Immature natural killer cell (primary cell): Measurements from ENCODE around the gene ARHGAP25. TPM values are rescaled to one million over a fixed set of nuclear protein-coding genes. Genes with fewer than 3 reads are reported as not detected.

Source experiments
- DNase-seq, 3 donors: peaks; one replicate each; pipeline ENCODE4 v3.0.0; 2022; ENCODE audit warnings: mixed read lengths in 1 of 3
- H3K27ac Mint-ChIP-seq, 6 donors: one replicate each; pipeline ENCODE4 v1.8.0; 2020; ENCODE audit warnings: mixed read lengths in 6 of 6, mild to moderate bottlenecking in 5 of 6, inconsistent platforms in 4 of 6, moderate library complexity in 3 of 6
- H3K27me3 Mint-ChIP-seq, 3 donors: one replicate each; pipeline ENCODE4 v1.8.0; 2020 to 2021; ENCODE audit warnings: low read depth in 3 of 3, mild to moderate bottlenecking in 3 of 3, mixed read lengths in 3 of 3, moderate library complexity in 3 of 3, inconsistent platforms in 1 of 3
- H3K36me3 Mint-ChIP-seq, 3 donors: one replicate each; pipeline ENCODE4 v1.8.0; 2020; ENCODE audit warnings: mixed read lengths in 3 of 3, inconsistent platforms in 2 of 3, mild to moderate bottlenecking in 2 of 3
- H3K4me1 Mint-ChIP-seq, 2 donors: one replicate each; pipeline ENCODE4 v1.8.0; 2020; ENCODE audit warnings: inconsistent platforms in 2 of 2, mild to moderate bottlenecking in 2 of 2, mixed read lengths in 2 of 2, moderate library complexity in 1 of 2
- H3K4me3 Mint-ChIP-seq, 5 donors: one replicate each; pipeline ENCODE4 v1.8.0; 2020; ENCODE audit warnings: mild to moderate bottlenecking in 5 of 5, mixed read lengths in 5 of 5, inconsistent platforms in 3 of 5, moderate library complexity in 3 of 5
- H3K9me3 Mint-ChIP-seq, 6 donors: one replicate each; pipeline ENCODE4 v1.8.0; 2020; ENCODE audit warnings: mild to moderate bottlenecking in 6 of 6, mixed read lengths in 6 of 6, inconsistent platforms in 4 of 6, moderate library complexity in 3 of 6
- polyA plus RNA-seq, 3 donors: library from polyadenylated mRNA; unstranded; fragments of 300-500 nt; fragmentation: Illumina TruSeq; gene quantifications; one replicate each; pipeline ENCODE4 v1.2.3, GENCODE V29; 2021

The ARHGAP25 gene
- polyA plus RNA-seq, 3 donors from 2014 or later = 107 to 282 (median 117) TPM

DNA sequence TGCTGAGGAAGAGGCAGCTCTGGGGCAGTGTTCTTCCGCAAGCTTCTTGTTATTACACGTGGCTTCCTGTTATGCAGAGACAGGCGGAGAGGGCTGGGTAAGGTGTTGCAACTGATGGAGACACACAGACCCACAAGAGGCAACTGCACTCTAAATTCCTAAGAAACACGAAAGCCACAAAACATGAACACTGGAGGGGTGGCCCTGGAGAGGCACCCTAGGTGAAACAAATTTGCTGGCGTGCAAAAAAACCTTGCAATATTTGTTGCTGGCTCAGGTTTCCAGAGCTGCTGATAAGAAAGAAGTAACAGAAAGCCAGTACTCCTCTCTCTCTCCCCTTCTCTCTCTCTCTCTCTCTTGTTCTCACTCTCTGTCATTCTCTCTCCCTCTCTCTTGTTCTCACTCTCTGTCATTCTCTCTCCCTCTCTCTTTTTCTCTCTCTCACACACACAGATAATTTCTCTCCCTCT lies 31.8 kb downstream of the ARHGAP25 start:
- Mint-ChIP-seq H3K4me3 (peak overlapping the region; percentile 75 to 87 (median 80)), H3K27me3 (peaks cover 18 to 27% (median 19%) of the 10 kb centered on the region in 3 donors), H3K4me1 (peaks cover 96 to 100% of the 10 kb centered on the region in 2 donors), H3K9me3 (no peaks in the 10 kb centered on the region), H3K27ac (peak overlapping the region; percentile 95 to 100 (median 98)), H3K36me3 (peaks cover 0 to 3% (median 0%) of the 10 kb centered on the region in 3 donors)
- peak; percentile 82 to 88 (median 86) for DNase-seq

DNA sequence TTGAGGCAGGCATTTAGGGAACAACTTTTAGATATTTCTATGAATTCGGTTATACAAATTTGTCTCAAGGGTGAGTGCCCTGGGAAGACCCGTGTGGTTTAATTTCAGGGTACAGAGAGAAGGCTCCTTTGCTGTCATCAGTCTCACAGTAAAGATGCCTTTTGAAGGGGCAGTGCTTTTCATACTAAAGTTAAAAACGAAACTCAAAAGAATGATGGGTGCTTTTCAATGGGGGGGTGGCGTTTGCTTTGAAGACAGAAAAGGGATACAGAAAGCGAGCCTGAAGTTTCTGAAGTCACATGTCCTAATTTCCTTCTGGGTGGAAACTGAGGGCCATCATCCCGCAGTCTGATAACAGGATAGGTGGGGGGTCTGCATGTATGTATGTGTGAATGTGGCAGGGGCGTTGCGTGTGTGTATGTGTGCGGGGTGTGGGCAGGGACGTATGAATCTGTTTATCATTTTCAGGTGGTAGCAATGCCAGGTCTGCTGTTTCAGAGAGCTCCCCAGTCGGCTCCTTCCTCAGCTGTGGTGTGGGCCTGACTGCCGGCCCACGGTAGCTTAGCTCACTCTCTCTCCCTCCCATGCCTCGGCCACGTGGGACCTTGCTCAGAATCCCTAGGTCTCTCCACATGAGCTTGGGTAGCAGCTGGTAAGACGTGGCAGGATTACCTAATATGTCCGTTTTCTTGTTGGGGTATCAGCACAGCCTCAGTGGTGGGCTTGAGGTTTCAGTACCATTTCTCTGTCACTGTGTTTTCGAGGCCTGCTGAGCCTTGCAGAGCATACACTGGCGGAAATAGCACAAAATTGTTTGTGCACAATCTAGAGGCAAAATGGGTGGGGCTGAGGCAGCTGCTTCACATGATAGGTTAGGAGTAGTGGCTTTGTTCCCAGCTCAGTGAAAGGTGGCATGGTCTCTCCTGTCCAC lies 32.7 kb downstream of the ARHGAP25 start:
- Mint-ChIP-seq H3K27ac (peak overlapping the region; percentile 95 to 100 (median 98)), H3K36me3 (peaks cover 0 to 3% (median 0%) of the 10 kb centered on the region in 3 donors), H3K4me3 (peak overlapping the region; percentile 75 to 87 (median 80)), H3K27me3 (peaks cover 18 to 27% (median 19%) of the 10 kb centered on the region in 3 donors), H3K4me1 (peaks cover 96 to 100% of the 10 kb centered on the region in 2 donors), H3K9me3 (no peaks in the 10 kb centered on the region)
- peak; percentile 62 to 63 (median 63) for DNase-seq

DNA sequence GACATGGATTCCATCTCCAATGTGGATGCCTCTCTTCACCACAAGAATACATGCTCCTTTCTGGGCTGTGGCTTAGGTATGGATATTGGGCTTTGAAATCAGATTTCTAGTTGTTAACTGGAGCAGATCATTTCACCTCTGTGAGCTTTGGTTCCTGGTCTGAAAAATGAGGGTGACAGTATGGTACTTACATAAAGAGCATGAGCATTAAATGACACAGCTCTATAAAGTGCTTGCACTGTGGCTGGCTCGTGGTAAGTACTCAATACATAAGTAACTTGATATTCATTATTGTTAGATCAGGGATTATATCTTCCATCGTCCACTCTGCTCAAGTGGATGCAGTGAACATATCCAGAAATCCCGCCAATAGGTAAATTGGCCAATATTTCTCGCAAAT lies 33.4 kb downstream of the ARHGAP25 start:
- H3K4me3 Mint-ChIP-seq = peak overlapping the region; percentile 75 to 87 (median 80)
- no peaks in the 10 kb centered on the region for H3K9me3 Mint-ChIP-seq
- peaks cover 0 to 3% (median 0%) of the 10 kb centered on the region in 3 donors for H3K36me3 Mint-ChIP-seq
- DNase-seq = no peak
- peaks cover 18 to 24% (median 19%) of the 10 kb centered on the region in 3 donors for H3K27me3 Mint-ChIP-seq
- H3K4me1 Mint-ChIP-seq = peaks cover 97 to 100% of the 10 kb centered on the region in 2 donors
- peak overlapping the region; percentile 95 to 100 (median 98) for H3K27ac Mint-ChIP-seq

DNA sequence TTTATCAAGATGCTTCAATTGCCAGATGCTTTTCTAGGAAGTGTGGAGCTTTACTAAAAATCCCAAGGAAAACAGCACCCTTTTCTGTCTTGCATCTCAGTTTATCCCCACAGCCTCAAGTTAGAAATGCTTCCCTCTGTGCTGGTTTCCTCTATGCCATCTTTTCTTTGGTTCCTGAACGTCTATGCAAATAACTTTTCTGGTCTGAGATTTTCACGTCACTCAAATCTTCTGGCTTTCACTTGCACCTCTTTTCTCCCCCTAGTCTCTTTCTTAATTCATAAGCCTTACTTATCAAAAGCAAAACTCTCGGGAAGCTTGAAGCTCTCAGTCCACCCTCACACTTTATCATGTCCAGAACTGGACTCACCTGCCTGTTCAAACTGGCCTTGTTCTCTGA lies 33.9 kb downstream of the ARHGAP25 start:
- H3K4me3 Mint-ChIP-seq = peak overlapping the region; percentile 60 to 81 (median 80)
- H3K36me3 Mint-ChIP-seq = peaks cover 0 to 3% (median 0%) of the 10 kb centered on the region in 3 donors
- H3K27ac Mint-ChIP-seq = peak overlapping the region; percentile 95 to 100 (median 98)
- H3K27me3 Mint-ChIP-seq = peaks cover 18 to 24% (median 19%) of the 10 kb centered on the region in 3 donors
- no peak for DNase-seq
- peaks cover 98 to 100% of the 10 kb centered on the region in 2 donors for H3K4me1 Mint-ChIP-seq
- no peaks in the 10 kb centered on the region for H3K9me3 Mint-ChIP-seq

DNA sequence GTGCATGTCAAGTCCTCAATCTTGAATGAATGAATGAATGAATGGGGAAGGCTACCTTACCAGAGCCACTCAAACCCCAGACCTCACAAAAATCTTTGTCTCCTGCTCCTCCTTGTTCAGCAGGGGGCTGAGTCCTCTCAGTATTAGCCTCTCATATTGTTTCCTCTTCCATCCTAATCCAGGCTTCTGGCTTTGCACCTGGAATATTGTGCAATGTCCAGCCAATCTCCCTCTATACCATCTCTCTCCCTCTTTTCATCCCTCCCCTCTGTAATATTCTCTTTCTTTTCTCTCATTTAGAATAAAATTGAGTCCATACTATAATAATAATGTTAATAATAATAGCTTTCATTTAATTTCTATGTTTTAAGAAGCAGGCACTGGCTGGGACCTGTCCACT lies 34.3 kb downstream of the ARHGAP25 start:
- Mint-ChIP-seq H3K9me3 (no peaks in the 10 kb centered on the region), H3K27ac (peak overlapping the region; percentile 95 to 100 (median 98)), H3K4me1 (peaks cover 100% of the 10 kb centered on the region in 2 donors), H3K27me3 (peaks cover 18 to 24% (median 19%) of the 10 kb centered on the region in 3 donors), H3K36me3 (peaks cover 0 to 3% (median 0%) of the 10 kb centered on the region in 3 donors), H3K4me3 (peak overlapping the region; percentile 60 to 81 (median 80))
- DNase-seq = no peak

DNA sequence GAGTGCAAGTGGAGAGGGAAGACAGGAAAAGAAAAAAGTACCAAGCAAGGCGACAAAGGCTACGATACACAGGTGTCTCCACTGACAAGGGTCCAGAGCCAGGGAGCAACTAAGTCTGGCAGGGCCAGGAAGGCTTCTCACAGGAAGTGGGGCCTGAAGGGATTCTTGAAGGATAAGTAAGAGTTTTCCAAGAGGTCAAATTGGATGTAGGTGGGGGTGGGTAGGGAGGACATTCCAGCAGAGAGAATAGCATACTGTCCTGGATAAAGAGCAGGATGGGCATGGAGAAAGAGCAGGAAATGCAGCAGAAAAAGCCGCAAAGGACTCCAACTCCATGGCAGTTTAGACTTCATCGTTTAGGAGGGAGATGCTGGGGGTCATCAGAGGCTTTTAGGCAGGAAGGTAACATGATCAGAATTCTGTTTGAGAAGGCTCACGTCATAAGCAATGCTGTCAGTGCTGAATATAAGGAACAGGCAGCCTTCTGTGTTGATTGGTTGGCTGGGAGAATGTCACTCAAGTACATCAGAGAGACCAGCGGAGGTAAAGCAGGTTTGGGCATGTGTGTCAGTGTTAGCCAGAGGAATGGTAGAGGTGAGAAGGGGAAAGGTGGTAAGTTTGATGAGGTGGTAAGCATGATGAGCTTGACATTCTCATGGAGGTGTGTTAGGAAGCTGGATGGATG lies 35.1 kb downstream of the ARHGAP25 start:
- H3K4me1 Mint-ChIP-seq = peaks cover 100% of the 10 kb centered on the region in 2 donors
- peaks cover 18 to 27% (median 19%) of the 10 kb centered on the region in 3 donors for H3K27me3 Mint-ChIP-seq
- H3K9me3 Mint-ChIP-seq = no peaks in the 10 kb centered on the region
- peak overlapping the region; percentile 95 to 100 (median 98) for H3K27ac Mint-ChIP-seq
- no peak for DNase-seq
- peak overlapping the region; percentile 63 to 81 (median 80) for H3K4me3 Mint-ChIP-seq
- peaks cover 0 to under 1% (median 0%) of the 10 kb centered on the region in 3 donors for H3K36me3 Mint-ChIP-seq

DNA sequence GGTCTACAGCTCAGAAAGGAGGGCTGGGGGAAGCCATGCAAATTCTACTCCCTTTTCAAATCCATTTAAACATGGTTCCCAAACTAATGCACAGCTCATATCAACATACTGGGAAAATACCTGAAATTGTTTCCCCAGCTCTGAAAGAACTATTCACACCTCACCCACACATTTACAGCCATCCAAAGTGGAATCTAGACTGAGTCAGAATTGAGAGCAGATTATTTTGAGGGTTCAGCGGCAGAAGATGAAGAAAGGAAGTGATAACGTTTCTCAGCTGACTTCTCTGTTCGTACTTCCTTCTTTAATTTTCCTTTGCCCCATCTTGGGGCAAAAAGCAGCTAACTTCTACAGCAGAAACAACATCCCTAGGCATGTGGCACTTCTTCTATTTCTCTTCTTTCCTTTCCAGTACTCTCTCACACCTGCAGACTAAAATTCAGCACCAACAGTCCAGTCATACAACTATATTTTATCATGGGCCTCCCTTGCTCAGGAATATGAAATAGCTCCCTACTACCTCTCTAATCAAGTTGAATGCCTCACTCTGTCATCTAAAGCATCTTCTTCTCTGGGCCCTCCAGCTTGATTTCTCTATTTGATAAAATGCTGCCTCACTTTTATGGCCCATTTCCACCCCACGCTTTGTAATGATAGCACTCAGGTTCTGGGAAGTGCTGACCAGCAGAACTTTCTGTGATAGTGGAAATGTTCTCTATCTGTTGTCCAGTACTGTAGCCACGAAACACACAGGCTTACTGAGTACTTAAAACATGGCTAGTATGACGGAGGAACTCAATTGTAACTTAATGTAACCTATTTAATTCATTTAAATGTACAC lies 35.9 kb downstream of the ARHGAP25 start:
- Mint-ChIP-seq H3K9me3 (no peaks in the 10 kb centered on the region), H3K27ac (peak overlapping the region; percentile 95 to 100 (median 98)), H3K27me3 (peaks cover 15 to 24% (median 18%) of the 10 kb centered on the region in 3 donors), H3K36me3 (peaks cover 0 to 2% (median 0%) of the 10 kb centered on the region in 3 donors), H3K4me1 (peaks cover 96 to 98% of the 10 kb centered on the region in 2 donors), H3K4me3 (peak overlapping the region; percentile 63 to 81 (median 80))
- peak; percentile 36 to 44 (median 40) for DNase-seq

DNA sequence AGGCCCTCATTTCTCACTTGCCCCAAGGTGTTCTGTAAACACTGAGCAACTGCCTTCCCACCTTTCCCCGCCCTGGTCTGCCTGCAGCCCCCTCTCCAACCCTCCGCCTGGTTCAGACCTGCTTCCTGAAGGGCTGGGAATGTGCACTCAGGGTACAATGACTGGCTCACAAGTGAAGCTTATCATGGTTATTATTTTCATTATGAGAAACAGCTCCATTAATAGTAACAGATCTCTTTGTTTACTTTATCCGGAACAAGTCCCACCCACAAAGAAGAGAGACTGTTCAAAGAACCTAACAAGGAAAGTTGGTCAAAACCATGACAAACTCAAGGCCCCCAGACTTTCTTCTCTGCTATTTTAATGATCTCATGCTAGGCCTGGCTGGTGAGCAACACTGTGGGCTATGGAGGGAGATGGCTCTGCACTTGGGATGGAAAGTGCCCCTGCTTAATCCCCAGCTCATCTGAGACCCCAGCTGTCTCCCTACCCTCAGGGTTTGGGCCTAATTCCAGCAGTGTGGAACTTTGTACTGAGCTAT lies 36.7 kb downstream of the ARHGAP25 start:
- Mint-ChIP-seq H3K4me1 (peaks cover 96 to 98% of the 10 kb centered on the region in 2 donors), H3K27me3 (peaks cover 10 to 21% (median 18%) of the 10 kb centered on the region in 3 donors), H3K36me3 (peaks cover 4 to 10% (median 5%) of the 10 kb centered on the region in 3 donors), H3K27ac (peak overlapping the region; percentile 95 to 100 (median 98)), H3K4me3 (peak overlapping the region; percentile 63 to 81 (median 80)), H3K9me3 (no peaks in the 10 kb centered on the region)
- DNase-seq = peak; percentile 43 to 59 (median 57)

DNA sequence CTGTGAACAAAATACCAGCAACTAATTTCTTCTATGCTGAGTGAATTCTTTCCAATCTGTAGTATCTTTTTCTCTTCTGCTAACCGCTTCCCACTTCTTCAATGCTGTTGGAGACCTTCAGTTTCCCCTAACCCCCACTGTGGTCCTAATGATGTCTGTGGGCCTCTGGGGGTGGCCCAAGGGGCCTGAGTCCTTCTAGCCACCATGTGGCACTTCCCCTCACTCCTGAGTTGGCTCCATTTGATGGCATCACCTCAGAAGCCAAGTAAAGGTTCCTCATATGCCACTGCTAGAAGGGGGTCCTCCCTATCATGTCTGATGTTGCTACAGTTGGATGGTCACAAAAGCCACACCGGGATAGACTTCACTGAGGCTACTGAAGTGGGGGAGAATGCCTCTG lies 37.5 kb downstream of the ARHGAP25 start:
- peaks cover 12 to 17% (median 13%) of the 10 kb centered on the region in 3 donors for H3K36me3 Mint-ChIP-seq

DNA sequence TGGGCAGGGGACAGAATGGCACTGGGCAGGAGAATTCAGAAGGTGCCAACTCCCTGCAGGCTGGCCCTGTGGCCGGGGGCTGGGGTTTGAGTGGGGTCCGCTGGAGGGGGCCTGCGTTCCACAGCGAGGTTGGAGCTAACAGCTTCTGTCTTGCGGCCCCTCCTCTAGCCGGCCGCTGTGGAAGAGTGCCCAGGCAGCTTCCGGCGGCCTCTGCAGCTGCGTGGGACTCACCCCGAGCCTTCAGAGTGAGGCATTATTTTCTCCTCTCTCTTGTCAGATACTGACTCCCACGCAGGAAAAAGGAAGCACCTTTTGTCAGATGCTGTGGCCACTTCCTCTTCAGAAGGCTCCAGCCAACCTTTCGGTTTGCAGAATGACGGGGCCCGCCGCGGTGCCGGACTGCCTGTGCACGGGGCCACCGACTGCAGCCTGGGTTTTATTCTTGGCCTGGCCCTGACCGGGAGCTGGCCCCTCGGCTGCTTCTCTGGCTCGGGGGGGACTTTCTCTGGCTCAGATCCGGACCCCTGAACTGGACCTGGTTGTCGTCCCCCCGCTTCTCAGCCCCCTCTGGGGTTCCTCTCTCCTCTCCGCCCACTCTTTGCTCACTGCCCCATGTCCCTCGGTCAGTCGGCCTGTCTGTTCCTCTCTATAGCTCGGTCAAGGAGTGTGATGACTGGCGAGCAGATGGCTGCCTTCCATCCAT lies 40.1 kb downstream of the ARHGAP25 start:
- Mint-ChIP-seq H3K9me3 (no peaks in the 10 kb centered on the region), H3K27me3 (peaks cover 2 to 10% (median 4%) of the 10 kb centered on the region in 3 donors), H3K36me3 (peaks cover 24 to 26% (median 24%) of the 10 kb centered on the region in 3 donors), H3K4me1 (peaks cover 74 to 88% of the 10 kb centered on the region in 2 donors), H3K4me3 (peak overlapping the region; percentile 94 to 98 (median 95)), H3K27ac (peak overlapping the region; percentile 95 to 100 (median 98))
- DNase-seq = peak; percentile 76 to 78 (median 77)

More for the DNA sequence above, 37.5 kb downstream of the ARHGAP25 start:
- no peak for DNase-seq
- no peaks in the 10 kb centered on the region for H3K9me3 Mint-ChIP-seq
- H3K27ac Mint-ChIP-seq = peak overlapping the region; percentile 95 to 100 (median 98)
- H3K4me3 Mint-ChIP-seq = peak overlapping the region; percentile 19 to 80 (median 51)
- peaks cover 96 to 98% of the 10 kb centered on the region in 2 donors for H3K4me1 Mint-ChIP-seq
- H3K27me3 Mint-ChIP-seq = peaks cover 5 to 12% (median 10%) of the 10 kb centered on the region in 3 donors

DNA sequence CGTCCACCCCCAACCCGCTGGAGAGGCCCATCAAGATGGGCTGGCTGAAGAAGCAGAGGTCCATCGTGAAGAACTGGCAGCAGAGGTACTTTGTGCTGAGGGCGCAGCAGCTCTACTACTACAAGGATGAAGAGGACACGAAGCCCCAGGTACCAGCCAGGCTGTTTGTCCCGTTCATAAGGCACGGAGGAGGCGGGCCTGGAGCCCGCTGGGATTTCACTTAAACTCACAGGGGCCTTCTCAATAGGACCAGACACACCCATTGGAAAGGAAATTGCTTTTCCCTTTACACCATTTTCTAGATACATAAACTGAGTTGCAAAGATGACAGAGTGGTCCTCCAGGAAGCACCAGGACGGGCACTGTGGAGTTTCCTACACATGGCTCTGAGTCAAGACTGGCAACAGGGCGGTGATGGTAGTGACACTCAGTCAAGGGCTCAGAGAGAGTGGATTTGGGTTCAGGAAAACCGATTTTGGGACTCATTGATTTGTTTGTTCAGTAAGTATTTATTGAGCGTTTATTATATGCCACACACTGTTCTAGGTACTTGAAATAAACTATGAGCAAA lies 40.7 kb downstream of the ARHGAP25 start:
- no peak for DNase-seq
- Mint-ChIP-seq H3K36me3 (peaks cover 25 to 29% (median 26%) of the 10 kb centered on the region in 3 donors), H3K4me3 (peak overlapping the region; percentile 94 to 98 (median 95)), H3K27me3 (peaks cover 2 to 6% (median 2%) of the 10 kb centered on the region in 3 donors), H3K9me3 (no peaks in the 10 kb centered on the region), H3K4me1 (peaks cover 67 to 88% of the 10 kb centered on the region in 2 donors), H3K27ac (peak overlapping the region; percentile 95 to 100 (median 98))
